Measurements from ENCODE around the gene TBRG4.

TBRG4 gene

DNA sequence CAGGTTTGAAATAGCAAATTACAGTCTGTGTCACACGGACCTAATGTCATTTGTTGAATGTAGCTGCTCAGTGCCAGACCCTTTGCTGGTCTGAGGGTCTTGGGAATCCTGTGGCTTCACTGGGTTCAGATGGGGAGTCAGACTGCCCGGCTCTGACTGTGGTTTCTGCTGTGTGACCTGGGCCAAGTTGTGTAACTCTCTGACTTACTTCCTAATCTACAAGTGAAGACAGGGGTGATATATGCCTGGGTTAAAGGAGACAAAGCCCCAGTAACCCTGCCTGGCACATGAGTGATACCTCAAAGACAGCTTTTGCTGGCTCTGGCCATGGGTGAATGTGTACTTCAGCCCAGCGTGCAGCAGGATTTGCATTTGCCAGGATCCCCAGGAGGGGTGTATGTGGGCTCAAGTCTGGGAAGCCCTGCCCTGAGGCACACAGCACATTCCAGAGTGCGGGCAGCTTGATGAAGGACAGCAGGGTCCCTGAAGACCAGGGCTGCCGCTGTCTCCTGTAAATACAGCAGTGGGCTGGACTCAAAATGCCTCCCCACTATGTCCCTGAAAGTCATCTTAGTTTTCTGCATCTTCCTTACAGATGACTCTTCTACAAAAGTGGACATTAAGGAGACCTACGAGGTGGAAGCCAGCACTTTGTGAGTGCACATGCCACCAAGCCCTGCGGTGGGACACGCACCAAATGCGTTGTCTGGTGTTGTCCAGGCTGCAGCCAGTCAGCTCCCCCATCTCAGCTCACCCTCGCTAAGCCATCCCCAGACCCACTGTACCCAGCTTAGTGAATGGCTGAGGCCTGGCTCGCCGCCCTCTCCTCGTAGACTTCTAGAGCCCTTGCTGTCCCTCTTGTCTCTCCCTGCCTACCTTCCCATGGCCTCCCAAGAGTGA lies 39.1 kb downstream of the TBRG4 start:
- H3K4me3 ChIP-seq = no peak overlapping the region

DNA sequence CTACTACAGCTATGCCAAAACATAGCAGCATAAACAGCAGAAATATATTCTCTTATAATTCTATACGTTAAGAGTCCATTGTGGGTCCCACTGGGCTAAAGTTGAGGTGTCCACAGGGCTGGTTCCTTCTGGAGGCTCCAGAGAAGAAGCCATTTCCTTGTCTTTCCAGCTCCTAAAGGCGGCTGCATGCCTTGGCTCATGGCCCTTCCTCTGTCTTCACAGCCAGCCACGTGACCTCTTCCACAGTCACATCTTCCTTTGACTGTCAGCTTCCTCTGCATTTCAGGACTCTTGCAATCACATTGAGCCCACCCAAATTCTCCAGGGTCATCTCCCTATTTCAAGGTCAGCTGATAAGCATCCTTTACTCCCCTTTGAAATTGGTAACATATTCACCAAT lies 40.0 kb downstream of the TBRG4 start:
- H3K4me2 ChIP-seq = no peak overlapping the region
- H3K36me3 ChIP-seq = peaks cover 98% of the 10 kb centered on the region
- no peak overlapping the region for H3K4me3 ChIP-seq
- H3K9ac ChIP-seq = no peak overlapping the region
- H3K9me3 ChIP-seq = no peaks in the 10 kb centered on the region
- TF ChIP-seq Cebpa-rat (IDR thresholded peaks at IDR 0.05) = no peak
- no peak overlapping the region for H3K27ac ChIP-seq
- H4K20me1 ChIP-seq = peaks cover 91% of the 10 kb centered on the region
- H3K4me1 ChIP-seq = peaks cover 20% of the 10 kb centered on the region
- no peaks in the 10 kb centered on the region for H3K27me3 ChIP-seq

More for the DNA sequence above, 39.1 kb downstream of the TBRG4 start:
- 0 out of 2 replicates have a peak overlapping the region, but pooled peaks have one; percentile 9 for H3K27ac ChIP-seq
- no peak for TF ChIP-seq Cebpa-rat (IDR thresholded peaks at IDR 0.05)
- no peaks in the 10 kb centered on the region for H3K9me3 ChIP-seq
- no peaks in the 10 kb centered on the region for H3K27me3 ChIP-seq
- H3K4me1 ChIP-seq = peaks cover 20% of the 10 kb centered on the region
- no peak overlapping the region for H3K4me2 ChIP-seq
- H4K20me1 ChIP-seq = peaks cover 91% of the 10 kb centered on the region
- H3K36me3 ChIP-seq = peaks cover 97% of the 10 kb centered on the region
- no peak overlapping the region for H3K9ac ChIP-seq

DNA sequence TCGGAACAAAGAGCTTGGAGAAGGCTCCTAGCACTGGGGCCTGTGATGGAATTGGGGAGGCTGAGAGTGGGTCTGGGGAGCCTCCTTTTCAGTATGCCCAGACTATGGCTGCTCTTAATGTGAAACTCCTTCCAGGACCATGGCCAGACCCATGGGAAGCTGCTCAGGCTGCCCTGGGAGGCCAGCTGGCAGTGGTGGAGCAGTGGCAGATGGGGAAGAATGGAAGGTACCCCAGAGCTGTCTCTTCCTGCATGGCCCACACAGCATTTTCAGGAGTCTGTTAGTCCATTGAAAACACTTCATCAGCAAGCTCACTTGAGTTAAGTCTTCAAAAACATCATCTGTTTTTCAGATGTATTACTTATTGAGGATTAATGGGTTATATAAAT lies 41.2 kb downstream of the TBRG4 start:
- Histone ChIP-seq H3K4me3 (no peak overlapping the region), H3K9me3 (no peaks in the 10 kb centered on the region), H3K4me1 (peaks cover 13% of the 10 kb centered on the region; the same call in 1 of the 2 replicates), H4K20me1 (peaks cover 91% of the 10 kb centered on the region), H3K9ac (no peak overlapping the region), H3K36me3 (peaks cover 98% of the 10 kb centered on the region), H3K27ac (no peak overlapping the region), H3K27me3 (no peaks in the 10 kb centered on the region), H3K4me2 (no peak overlapping the region)
- TF ChIP-seq Cebpa-rat (IDR thresholded peaks at IDR 0.05) = no peak

DNA sequence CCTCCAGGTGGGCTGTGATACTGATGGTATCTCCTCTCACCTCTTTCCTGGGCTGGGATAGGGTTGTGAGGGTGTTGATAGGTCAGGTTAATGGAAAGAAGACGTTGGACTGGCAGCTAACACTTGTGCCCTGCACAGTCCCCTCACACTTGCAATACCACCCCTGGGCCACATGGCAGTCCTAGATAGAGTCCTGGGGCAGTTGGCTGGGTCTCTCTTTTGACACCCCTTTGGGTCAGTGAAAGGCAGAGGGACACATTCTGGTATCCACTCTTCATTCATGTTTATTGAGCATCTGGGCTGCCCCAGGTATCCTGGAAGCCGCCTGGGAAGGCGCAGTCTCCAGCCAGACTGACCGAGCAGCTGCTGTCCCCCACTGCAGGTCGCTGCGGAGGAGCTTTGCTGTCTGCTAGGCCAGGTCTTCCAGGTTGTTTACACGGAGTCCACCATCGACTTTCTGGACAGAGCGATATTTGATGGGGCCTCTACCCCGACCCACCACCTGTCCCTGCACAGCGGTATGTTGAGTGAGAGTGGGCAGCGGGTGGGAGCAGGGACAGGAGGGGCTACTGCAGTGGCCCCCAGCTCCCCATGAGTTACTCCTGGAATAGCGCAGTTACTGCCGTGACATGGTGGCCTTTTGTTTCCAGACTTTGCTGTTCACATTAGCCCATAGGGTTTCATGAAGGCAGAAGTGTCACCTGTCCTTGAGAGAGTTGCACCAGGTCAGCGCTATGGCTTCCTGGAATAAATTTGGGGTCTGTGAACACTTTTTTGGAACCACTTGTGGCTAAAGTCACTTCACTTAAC lies 41.8 kb downstream of the TBRG4 start:
- Histone ChIP-seq H3K4me3 (no peak overlapping the region), H3K27ac (no peak overlapping the region), H3K9me3 (no peaks in the 10 kb centered on the region), H4K20me1 (peaks cover 91% of the 10 kb centered on the region), H3K9ac (no peak overlapping the region), H3K36me3 (peaks cover 98% of the 10 kb centered on the region), H3K27me3 (no peaks in the 10 kb centered on the region), H3K4me2 (no peak overlapping the region), H3K4me1 (peaks cover 13% of the 10 kb centered on the region; the same call in 1 of the 2 replicates)
- no peak for TF ChIP-seq Cebpa-rat (IDR thresholded peaks at IDR 0.05)

DNA sequence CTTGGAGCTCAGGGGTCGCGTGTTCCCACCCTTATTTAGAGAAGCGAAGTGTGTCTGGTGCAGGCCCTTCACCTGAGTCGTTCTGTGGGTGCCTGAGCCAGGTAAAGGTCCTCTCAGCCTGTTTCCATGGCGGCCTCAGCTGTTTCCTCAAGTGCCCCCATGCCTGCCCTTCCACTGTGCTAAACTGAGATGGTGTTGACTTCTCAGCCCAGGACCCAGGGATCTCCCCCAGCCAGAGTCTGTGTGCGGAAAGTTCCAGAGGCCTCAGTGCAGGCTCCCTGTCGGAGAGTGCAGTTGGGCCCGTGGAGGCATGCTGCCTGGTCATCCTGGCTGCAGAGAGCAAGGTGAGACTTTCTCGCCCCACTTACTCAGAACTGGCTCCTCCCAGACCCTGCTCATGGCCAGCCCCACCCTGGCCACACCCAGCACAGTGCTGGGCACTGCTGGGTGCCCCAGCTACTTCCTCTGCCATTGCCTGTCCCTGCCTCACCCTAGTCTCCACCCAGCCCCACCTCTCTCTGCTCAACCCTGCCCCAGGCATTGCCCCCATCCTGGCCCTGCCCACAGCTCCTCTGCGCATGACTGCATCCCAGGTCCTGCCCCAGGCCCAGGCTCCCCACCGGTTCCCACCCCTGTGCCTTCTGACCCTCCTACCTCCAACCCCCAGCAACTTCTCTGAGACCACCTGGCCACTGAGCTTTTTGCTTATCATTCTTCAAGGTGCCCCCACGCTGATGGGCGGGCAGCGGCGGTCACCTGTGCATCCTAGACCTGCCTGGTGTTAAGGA lies 43.1 kb downstream of the TBRG4 start:
- Histone ChIP-seq H3K9me3 (no peaks in the 10 kb centered on the region), H3K36me3 (peaks cover 98% of the 10 kb centered on the region), H3K4me3 (no peak overlapping the region), H3K27ac (no peak overlapping the region), H3K9ac (no peak overlapping the region), H3K4me2 (no peak overlapping the region), H4K20me1 (peaks cover 89% of the 10 kb centered on the region), H3K4me1 (peaks cover 13% of the 10 kb centered on the region; the same call in 1 of the 2 replicates), H3K27me3 (no peaks in the 10 kb centered on the region)
- no peak for TF ChIP-seq Cebpa-rat (IDR thresholded peaks at IDR 0.05)

DNA sequence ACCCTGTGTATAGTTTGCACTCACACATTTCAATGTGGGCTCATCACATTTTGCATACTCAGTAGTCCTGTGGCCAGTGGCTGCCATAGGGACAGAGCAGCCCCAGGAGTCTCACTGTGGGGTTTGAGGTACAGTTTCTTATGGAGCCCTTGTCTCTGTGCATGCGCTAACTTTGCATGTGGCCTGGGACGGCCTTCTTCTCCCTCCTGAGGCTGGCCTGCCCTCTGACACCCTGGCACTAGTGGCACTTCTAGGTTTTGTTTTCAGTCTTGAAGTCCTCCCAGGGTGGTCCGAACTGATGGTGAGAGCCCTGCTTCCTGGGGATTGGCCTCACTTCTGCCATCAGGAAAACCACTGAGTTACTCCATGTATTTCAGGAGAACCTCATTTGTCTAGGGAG lies 43.9 kb downstream of the TBRG4 start:
- H3K4me2 ChIP-seq = no peak overlapping the region
- peaks cover 89% of the 10 kb centered on the region for H4K20me1 ChIP-seq
- peaks cover 98% of the 10 kb centered on the region for H3K36me3 ChIP-seq
- H3K4me1 ChIP-seq = peaks cover 13% of the 10 kb centered on the region; the same call in 1 of the 2 replicates
- no peaks in the 10 kb centered on the region for H3K27me3 ChIP-seq
- H3K9ac ChIP-seq = no peak overlapping the region
- no peaks in the 10 kb centered on the region for H3K9me3 ChIP-seq
- no peak for TF ChIP-seq Cebpa-rat (IDR thresholded peaks at IDR 0.05)
- no peak overlapping the region for H3K4me3 ChIP-seq
- H3K27ac ChIP-seq = no peak overlapping the region

DNA sequence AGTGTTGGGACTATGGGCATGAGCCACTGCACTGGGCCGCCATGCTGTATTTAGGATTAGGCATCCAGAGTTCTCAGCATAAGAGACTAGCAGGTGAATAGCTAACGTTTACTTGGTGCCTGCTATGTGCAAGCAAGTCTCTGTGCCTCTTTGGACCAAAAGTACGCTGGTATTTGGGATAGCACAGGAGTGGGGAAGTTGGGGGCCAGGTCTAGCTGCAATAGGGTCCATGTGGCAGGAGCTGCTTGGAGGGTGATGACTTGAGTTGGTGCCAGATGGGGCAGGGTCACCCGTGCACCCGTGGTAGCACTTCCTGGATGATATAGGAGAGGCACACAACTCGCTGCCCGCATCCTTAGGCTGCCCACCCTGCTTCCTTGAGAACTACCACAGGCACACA lies 45.1 kb downstream of the TBRG4 start:
- Histone ChIP-seq H3K9ac (no peak overlapping the region), H3K4me1 (peaks cover 13% of the 10 kb centered on the region; the same call in 1 of the 2 replicates), H3K9me3 (no peaks in the 10 kb centered on the region), H3K36me3 (peaks cover 98% of the 10 kb centered on the region), H3K27me3 (no peaks in the 10 kb centered on the region), H3K27ac (no peak overlapping the region), H3K4me2 (no peak overlapping the region), H4K20me1 (peaks cover 91% of the 10 kb centered on the region), H3K4me3 (no peak overlapping the region)
- TF ChIP-seq Cebpa-rat (IDR thresholded peaks at IDR 0.05) = no peak

DNA sequence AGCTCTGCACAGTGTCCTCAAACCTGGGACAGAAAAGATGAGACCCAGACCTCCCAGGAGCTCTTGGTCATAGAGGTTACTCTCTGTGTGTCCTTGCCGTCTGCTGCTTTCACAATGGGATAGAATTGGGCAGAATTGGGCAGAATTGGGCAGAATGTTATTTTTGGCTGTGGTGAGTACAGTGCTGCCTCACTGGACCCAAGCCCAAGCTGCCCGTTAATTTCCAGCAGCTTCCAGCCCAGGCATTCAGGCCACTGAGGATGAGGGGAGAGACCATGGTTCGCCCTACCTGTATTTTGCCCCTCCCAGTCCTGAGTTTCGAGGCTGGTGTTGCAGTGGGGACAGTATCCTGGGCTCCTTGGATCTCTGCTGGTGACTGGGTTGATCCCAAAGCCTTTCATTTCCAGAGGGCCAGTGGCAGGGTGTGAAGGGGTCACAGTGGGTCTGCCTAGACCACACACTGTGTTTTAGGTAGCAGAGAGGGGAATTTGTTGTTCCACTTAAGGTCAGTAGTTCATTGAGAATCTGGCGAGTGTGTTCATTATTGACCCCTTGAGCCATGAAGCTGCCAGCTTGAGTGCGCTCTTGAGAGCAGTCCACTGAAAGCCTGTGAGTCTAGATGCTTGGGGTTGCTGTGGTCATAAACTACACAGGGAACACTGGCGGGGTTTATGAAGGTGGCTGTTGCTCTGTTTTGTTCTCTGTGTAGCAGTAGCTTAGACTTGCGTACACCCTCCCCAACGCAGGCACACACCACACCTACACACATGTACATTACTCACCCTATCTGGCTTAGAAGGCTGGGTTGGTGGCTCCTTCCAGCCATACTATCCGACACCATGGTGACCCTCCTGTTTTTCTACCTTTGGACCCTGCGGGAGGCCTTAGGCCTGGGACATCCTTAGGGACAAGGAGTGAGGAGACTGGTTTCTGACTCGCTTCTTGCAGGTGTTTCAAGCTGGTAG lies 46.2 kb downstream of the TBRG4 start:
- Histone ChIP-seq H3K9ac (no peak overlapping the region), H3K27ac (no peak overlapping the region), H3K4me1 (peaks cover 13% of the 10 kb centered on the region; the same call in 1 of the 2 replicates), H3K4me2 (no peak overlapping the region), H3K36me3 (peaks cover 100% of the 10 kb centered on the region), H3K9me3 (no peaks in the 10 kb centered on the region), H4K20me1 (peaks cover 93% of the 10 kb centered on the region), H3K4me3 (no peak overlapping the region), H3K27me3 (no peaks in the 10 kb centered on the region)
- no peak for TF ChIP-seq Cebpa-rat (IDR thresholded peaks at IDR 0.05)

All from BLaER1 (cell line).